Aortic smooth muscle cell (primary cell): ENCODE results near the gene METTL26. TPM values are rescaled to one million over a fixed set of nuclear protein-coding genes. Genes with fewer than 3 reads are reported as not detected.

Source experiments
- total RNA-seq: library from RNA; depleted of rRNA; stranded (reverse); fragments of >200 nt; gene quantifications from 2 replicates; pipeline ENCODE4 v1.2.3, GENCODE V29; 2014

Gene METTL26
- 77.3 and 88.6 TPM in 2 replicates for total RNA-seq

DNA sequence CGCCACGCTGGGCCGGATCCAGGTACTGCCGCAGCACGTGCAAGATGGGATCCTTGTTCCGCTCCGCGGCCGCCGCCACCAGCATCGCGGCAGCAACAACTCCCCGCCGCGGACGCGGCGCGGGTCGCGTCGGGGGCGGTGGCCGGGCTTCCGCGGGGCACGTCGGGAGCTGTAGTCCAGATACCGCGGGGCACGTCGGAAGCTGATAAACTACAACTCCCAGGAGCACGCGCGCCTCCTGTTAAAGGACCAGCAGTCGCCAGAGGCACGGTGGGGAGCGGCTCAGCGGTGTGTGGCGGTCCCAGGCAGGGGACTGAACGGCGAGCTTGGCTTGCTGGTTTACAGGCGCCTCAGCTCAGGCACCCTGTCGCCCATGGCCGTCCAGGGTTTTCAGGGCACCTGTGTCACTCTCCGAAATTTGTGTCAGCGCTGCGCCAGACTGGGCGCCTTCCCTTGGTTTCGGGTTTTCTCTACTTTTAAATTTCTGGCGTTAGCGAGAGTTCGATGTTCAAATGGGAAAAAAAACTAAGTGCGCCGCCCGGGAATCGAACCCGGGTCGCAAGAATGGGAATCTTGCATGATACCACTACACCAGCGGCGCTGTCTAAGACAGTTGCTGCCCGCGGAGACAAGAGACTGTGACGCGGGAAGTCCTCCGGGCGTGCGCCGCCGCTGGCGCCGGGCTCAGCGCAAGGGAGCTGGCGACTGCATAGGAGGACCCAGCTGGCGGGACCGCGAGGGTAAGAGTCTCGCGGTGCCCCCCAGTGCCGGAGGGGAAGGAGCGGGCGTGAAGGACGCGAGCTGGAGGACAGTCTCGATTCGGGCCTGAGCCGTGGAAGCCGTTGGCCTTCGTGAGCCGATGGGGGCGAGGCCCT, at the start of gene METTL26:
Gene METTL26 (minus strand): TSS at position 100 of the 875 bp plus-strand sequence. CDS start 15 bp downstream, at position 85.

DNA sequence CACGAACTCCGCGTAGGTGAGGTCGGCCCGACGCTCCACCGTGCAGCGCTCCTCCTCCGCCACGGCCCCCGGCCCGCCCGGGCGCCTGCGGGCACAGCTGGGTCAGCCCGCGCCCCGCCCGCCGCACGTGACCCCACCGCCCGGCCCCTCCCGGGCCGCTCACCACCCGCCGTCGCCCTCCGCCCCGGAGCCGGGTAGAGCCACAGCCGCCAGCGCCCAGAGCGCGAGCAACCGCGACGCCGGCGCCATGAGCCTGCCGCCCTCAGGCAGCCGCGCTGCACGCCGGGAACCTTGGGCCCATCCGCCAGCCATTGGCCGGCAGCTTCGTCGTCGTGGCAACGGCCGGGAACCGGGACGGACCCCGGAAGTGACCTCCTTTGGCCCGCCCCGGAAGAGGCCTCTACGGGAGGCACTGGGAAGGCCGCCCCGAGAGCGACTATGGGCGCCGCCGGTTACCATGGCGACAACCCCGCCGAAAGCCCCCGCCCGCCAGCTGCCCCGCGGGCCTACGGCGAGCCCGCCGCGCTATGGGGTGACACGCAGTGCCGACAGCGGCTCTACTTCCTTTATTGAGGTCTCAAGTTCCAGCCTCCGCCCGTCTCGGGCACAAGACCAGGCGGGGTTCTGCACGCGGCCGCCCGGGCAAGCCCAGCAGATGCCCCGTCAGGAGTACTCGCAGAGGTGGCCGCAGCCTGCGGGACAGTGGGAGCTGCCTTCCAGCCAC, 48.1 kb upstream of the METTL26 start, which contains the start of gene JMJD8:
Gene JMJD8 (minus strand): TSS at position 264 of the 724 bp plus-strand sequence. CDS start 15 bp downstream, at position 249.

DNA sequence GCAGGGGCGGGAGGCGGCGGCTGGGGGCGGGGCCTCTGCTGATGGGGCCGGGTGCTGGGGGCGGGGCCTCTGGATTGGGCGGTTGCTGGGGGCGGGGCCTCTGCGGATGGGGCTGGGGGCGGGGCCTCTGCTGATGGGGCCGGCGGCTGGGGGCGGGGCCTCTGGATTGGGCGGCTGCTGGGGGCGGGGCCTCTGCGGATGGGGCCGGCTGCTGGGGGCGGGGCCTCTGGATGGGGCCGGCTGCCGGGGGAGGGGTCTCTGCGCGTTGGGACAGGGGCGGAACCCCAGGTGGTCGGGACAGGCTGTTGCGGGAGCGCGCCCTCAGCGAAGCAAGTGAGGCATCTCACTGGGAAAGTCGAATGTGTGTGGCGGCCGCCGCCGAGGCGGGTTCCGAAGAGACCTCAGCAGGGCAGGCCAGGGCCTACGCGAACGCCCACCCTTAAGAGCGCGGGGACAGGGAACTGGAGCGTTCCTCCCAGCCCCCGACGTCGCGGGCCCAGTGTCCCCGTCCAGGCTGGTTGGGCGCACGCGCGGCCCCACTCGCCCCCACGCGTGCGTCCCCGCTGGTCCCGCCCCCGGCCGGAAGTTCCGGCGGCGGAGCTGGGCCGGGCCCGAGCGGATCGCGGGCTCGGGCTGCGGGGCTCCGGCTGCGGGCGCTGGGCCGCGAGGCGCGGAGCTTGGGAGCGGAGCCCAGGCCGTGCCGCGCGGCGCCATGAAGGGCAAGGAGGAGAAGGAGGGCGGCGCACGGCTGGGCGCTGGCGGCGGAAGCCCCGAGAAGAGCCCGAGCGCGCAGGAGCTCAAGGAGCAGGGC, 43.9 kb upstream of the METTL26 start, which contains the start of gene STUB1:
Gene STUB1 (plus strand): TSS at position 597 of the 811 bp plus-strand sequence. CDS start 116 bp downstream, at position 713.

DNA sequence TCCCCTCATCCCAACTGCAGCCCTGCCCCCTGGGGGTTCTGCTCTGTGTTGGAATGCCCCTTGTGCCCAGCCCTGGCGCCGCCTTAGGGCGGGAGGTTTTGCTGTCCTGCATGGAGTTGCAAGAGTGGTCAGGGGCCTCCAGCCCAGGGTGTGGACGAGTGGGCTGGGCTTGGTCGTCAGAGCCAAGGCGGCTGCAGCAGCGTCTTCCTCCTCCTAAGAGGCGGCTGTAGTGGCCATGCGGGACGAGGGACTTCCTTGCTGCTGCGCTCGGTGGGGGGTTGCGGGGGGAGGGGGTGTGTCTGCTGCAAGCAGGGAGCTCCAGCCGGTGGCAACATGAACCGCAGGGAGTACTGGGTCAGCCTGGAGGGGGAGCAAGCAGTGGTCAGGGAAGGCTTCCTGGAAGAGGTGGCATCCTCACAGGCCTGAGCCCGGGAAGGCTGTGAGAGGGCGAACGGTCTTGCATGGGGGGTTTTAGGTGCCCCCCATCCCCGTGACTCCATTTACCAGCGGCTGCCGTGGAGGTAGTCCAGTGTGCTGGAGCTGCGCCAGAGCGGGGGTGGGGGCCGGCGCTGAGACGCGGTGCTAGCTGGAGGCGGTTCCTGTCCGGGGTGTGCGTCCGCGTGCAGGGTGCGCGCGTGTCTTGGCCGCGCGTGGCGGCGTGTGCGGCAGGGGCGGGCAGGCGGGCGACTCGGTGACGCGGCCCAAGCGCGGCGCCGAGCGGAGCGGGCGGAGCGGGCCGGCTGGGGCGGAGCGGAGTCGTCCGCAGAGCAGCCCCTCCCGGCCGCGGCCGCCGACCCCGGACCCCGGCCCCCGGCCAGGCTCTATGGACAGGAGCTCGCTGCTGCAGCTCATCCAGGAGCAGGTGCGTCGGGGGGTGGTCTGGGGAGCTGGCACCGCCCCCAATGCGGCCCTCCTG, 39.1 kb upstream of the METTL26 start, which contains the start of gene RHBDL1:
Gene RHBDL1 (plus strand): TSS at position 704 of the 916 bp plus-strand sequence. CDS start 120 bp downstream, at position 824.

DNA sequence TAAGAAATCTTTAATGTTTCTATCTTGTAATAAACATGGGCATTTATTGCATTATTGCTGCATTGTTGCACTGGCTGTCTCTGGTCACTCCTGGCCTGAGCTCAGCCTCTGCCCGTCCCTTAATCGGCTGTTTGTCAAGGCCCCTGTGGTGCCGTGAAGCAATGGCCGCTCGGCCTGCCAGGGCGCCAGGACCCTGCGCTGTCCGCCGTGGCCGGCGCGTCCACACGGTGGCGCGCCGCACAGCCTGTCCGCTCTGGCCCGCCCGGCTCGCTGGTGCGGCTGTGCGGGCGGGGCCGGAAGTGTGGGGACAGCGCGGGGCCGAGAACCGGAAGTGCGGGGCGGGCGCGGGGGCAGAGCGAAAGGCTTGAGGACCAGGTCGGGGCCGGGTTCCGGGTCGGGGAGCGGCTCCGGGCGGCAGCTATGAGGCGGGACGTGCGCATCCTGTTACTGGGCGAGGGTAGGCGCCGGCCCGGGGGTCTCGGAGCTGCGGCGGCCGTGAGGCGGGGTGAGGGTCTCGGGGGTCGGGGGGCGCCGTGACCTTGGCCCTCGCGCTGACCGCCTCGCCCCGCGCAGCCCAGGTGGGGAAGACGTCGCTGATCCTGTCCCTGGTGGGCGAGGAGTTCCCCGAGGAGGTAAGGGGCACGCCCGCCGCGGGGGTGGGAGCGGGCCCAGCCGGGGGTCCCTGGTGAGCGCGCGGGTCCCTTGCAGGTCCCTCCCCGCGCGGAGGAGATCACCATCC, 31.8 kb upstream of the METTL26 start, which contains the start of gene RHOT2:
Gene RHOT2 (plus strand): TSS at position 353 of the 739 bp plus-strand sequence. CDS start 68 bp downstream, at position 421.

DNA sequence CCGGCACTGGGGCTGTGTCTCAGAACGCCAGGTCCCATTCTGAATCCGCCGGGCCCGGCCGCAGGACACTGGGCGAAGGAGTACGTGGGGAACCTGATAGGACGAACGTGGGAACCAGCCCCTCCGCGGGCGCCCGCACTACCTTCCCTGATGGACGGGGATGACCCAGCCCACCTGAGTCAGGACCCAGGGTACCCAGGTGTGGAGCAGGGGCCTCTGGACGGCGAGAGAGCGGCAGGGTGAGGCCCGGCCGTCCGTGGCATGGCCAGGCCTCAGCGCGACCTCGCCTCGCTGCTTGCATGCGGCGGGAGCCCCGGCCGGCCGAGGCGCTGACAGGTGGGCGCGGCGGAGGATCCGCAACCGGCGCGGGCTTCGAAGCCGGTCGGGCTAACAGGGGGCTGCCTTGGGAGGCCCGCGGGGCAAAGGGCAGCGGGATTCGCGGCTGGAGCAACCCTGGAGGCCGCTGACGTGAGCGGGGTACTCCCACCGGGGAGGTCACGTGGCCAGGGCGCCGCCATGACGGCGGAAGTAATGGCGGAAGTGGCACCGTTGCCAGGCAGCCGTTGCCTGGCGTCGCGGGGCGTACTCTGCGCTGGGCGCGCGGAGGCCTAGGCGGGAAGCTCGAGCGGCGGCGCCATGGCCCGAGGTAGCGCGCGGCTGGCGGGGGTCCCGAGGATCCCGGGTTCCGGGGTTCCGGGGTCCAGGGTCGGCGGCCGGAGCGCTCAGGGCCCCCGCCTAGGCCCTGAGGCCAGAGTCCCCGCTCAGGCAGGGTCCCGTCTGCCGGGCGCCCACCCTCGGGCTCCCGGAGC, 12.9 kb upstream of the METTL26 start, which contains the start of gene WDR90:
Gene WDR90 (plus strand): TSS at position 585 of the 809 bp plus-strand sequence. CDS start 52 bp downstream, at position 637.

DNA sequence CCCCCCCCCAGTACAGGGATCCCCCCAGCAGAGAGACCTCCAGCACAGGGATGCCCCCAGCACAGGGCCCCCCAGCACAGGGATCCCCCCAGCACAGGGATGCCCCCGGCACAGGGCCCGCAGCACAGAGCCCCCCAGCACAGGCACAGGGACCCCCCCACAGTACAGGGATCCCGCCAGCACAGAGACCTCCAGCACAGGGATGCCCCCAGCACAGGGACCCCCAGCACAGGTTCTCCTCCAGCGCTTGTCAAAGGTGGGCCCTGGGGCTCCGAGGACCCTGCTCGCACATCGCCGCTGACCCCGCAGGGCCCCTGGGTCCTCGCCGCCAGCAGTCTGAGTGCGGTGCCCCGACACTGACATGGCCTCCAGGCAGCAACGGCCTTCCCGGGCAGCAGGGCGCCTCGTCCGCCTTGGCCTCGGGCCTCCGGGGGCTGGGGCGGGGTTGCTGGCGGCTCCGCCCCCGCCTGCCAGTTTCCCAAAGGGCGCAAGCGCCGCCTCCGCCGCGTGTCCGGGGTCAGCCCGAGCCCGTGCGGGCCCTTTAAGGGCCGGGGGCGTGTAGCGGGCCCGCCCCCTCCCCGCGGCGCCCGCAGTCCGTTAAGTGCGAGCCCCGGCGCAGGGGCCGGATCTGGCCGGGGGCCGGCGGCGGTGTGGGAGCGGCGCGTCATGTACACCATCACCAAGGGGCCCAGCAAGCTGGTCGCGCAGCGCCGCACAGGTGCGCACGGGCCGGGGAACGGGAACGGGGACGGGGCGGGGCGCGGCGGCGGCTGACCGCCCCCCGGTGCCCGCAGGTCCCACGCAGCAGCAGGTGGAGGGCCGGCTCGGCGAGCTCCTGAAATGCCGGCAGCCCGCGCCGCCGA, 5.5 kb upstream of the METTL26 start, which contains the start of gene MCRIP2:
Gene MCRIP2 (plus strand): TSS at position 503 of the 863 bp plus-strand sequence. CDS start 164 bp downstream, at position 667.

DNA sequence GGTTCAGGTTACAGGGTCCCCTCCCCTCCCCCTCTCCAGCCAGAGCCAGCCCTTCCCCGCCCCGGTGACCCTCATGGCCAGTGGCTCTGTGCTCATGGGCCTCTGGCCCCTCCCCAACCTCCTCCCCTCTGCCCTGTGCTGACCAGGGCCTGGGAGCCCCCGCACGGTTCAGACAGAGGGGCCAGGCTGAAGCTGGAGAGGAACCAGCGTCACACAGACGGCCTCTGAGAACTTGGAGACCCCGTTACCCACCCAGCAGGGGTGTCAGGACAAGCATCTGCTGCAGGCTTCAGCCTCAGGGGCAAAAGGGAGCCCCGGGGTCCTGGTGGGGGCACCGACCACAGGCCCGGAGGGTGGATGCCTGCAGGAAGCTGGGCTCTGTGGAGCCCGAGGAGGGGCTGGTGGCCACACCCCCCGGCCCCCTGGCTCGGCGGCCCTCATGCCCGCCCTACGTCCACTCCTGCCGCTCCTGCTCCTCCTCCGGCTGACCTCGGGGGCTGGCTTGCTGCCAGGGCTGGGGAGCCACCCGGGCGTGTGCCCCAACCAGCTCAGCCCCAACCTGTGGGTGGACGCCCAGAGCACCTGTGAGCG, 5.2 kb downstream of the METTL26 start, which contains the start of gene WFIKKN1:
Gene WFIKKN1 (plus strand): TSS at position 171 of the 591 bp plus-strand sequence. CDS start 269 bp downstream, at position 440.

DNA sequence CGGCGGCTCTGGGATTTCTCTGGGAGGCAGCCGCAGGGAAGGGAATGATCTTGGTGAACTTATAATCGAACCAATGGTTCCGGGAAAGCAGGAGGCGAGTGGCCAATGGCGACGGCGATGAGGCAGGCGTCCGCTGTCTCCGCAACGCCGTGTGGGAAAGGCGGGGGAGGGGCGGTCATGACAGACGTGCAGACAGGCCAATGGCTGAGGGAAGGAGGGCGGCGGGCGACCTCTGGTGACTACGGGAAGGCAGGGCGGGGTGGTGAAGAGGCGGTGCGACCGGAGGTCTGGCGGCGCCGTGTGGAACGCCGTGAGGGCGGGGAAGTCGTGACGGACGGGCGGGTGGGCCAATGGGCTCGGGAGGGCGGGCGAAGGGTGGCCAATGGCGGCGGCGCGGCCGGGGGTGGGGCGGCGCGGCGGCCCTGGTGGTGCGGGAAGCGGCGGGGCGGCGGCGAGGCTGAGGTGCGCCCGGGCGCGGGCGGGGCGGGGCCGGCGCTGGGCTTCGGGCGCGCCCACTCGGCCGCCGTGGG, 46.4 kb downstream of the METTL26 start, which contains the start of gene RAB40C:
Gene RAB40C (plus strand): TSS at position 409 of the 530 bp plus-strand sequence. CDS start 226 bp downstream, outside the sequence.

Other genes starting within 250 kb of the METTL26 start
- 61.1 and 67.6 TPM in 2 replicates for gene NME4, start 239.1 kb downstream of the METTL26 start, total RNA-seq
- 8.5 and 10.4 TPM in 2 replicates for gene DECR2, start 234.4 kb downstream of the METTL26 start, total RNA-seq
- 25.4 and 26.5 TPM in 2 replicates for gene RAB11FIP3, start 210.7 kb downstream of the METTL26 start, total RNA-seq
- 15.8 and 20.6 TPM in 2 replicates for gene CAPN15, start 108.6 kb downstream of the METTL26 start, total RNA-seq
- gene PRR35, start 75.9 kb downstream of the METTL26 start, total RNA-seq, result not detected in 2 replicates
- gene NHLRC4, start 69.3 kb downstream of the METTL26 start, total RNA-seq, result 1.7 and 2.6 TPM in 2 replicates
- gene PIGQ, start 66.3 kb downstream of the METTL26 start, total RNA-seq, result 22.5 TPM in 2 replicates
- gene RAB40C, start 46.2 kb downstream of the METTL26 start, total RNA-seq, result 8.3 and 10.0 TPM in 2 replicates
- 0.12 and 0.13 TPM in 2 replicates for gene WFIKKN1, start 5.3 kb downstream of the METTL26 start, total RNA-seq
- gene MCRIP2, start 5.5 kb upstream of the METTL26 start, total RNA-seq, result 14.2 and 19.3 TPM in 2 replicates
- gene WDR90, start 13.1 kb upstream of the METTL26 start, total RNA-seq, result 10.4 and 13.2 TPM in 2 replicates
- 27.2 and 32.1 TPM in 2 replicates for gene RHOT2, start 31.8 kb upstream of the METTL26 start, total RNA-seq
- 3.2 and 4.2 TPM in 2 replicates for gene RHBDL1, start 39.4 kb upstream of the METTL26 start, total RNA-seq
- 130 and 188 TPM in 2 replicates for gene STUB1, start 44.1 kb upstream of the METTL26 start, total RNA-seq
- gene JMJD8, start 48.0 kb upstream of the METTL26 start, total RNA-seq, result 26.7 and 27.2 TPM in 2 replicates
- gene WDR24, start 54.1 kb upstream of the METTL26 start, total RNA-seq, result 2.6 and 3.7 TPM in 2 replicates
- 0.06 and 0.13 TPM in 2 replicates for gene FBXL16, start 69.5 kb upstream of the METTL26 start, total RNA-seq
- gene METRN, start 78.8 kb upstream of the METTL26 start, total RNA-seq, result 124 and 143 TPM in 2 replicates
- gene ANTKMT, start 84.8 kb upstream of the METTL26 start, total RNA-seq, result 24.5 and 32.4 TPM in 2 replicates
- 0.79 and 1.1 TPM in 2 replicates for gene CCDC78, start 90.1 kb upstream of the METTL26 start, total RNA-seq
- 7.2 and 10.8 TPM in 2 replicates for gene HAGHL, start 90.8 kb upstream of the METTL26 start, total RNA-seq
- 31.5 and 38.3 TPM in 2 replicates for gene CIAO3, start 104.7 kb upstream of the METTL26 start, total RNA-seq
- not detected in 2 replicates for gene MSLN, start 124.4 kb upstream of the METTL26 start, total RNA-seq
- 10.0 and 13.6 TPM in 2 replicates for gene RPUSD1, start 152.1 kb upstream of the METTL26 start, total RNA-seq
- 6.7 and 9.0 TPM in 2 replicates for gene CHTF18, start 152.3 kb upstream of the METTL26 start, total RNA-seq
- not detected in 2 replicates for gene GNG13, start 164.4 kb upstream of the METTL26 start, total RNA-seq